ENCODE data around the gene CPNE6.

CPNE6 gene

DNA sequence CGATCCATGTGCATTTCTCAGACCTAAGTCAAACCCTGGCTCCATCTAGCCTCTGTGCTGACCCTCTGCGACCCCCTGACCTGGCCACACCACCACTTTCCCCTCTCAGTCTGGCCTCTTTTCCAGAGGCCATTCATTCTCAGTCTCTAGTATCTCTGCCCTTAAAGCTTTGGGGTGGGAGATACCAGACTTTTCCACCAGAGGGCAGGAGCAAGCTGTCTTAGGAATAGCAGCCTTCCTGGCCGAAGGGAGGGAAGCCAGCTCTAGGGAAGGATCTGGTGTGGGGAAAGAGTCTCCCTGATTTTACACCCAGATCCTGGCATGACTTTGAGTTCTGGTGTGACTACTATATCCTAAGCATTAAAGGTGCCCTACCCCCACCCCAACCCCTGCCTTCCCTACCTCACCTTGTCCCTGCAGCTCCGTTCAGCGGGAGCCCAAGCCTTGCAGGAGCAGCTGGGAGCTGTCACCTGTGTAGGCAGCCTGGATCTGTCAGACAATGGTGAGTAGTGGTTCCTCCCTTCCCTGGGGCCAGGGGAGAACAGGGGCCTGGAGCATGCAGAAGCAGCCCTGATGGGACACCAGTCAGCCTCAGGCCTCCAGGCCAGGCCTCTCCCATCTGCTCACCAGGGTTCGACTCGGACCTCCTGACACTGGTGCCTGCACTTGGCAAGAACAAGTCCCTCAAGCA lies 13.0 kb upstream of the CPNE6 start:
- DNase-seq (ENCODE audit: low spot score), result peak; percentile 66
- TF ChIP-seq, protein P1, sequence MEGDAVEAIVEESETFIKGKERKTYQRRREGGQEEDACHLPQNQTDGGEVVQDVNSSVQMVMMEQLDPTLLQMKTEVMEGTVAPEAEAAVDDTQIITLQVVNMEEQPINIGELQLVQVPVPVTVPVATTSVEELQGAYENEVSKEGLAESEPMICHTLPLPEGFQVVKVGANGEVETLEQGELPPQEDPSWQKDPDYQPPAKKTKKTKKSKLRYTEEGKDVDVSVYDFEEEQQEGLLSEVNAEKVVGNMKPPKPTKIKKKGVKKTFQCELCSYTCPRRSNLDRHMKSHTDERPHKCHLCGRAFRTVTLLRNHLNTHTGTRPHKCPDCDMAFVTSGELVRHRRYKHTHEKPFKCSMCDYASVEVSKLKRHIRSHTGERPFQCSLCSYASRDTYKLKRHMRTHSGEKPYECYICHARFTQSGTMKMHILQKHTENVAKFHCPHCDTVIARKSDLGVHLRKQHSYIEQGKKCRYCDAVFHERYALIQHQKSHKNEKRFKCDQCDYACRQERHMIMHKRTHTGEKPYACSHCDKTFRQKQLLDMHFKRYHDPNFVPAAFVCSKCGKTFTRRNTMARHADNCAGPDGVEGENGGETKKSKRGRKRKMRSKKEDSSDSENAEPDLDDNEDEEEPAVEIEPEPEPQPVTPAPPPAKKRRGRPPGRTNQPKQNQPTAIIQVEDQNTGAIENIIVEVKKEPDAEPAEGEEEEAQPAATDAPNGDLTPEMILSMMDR (IDR thresholded peaks at IDR 0.05; ENCODE audit: extremely low read depth, missing control alignments), result no peak

DNA sequence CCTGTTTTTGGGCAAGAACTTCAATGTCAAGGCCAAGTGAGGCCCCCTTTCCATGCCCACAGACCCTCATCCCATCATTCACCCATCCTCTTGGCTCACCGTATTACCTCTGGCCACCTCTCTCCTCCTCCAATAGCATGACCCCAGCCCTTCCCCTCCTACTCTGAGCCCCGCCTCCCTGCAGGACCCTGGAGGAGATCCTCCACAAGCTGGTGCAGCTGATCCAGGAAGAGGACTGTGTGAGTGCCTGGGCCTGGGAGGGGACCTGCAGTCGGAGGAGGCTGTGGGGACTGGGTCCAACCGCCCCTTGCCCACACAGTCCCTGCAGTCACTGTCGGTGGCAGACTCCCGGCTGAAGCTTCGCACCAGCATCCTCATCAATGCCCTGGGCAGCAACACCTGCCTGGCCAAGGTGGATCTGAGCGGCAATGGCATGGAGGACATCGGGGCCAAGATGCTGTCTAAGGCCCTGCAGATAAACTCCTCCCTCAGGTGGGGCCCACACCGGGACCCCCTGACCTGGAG lies 12.3 kb upstream of the CPNE6 start:
- DNase-seq (ENCODE audit: low spot score), result no peak
- TF ChIP-seq, protein P1 (IDR thresholded peaks at IDR 0.05; ENCODE audit: extremely low read depth, missing control alignments), result no peak

DNA sequence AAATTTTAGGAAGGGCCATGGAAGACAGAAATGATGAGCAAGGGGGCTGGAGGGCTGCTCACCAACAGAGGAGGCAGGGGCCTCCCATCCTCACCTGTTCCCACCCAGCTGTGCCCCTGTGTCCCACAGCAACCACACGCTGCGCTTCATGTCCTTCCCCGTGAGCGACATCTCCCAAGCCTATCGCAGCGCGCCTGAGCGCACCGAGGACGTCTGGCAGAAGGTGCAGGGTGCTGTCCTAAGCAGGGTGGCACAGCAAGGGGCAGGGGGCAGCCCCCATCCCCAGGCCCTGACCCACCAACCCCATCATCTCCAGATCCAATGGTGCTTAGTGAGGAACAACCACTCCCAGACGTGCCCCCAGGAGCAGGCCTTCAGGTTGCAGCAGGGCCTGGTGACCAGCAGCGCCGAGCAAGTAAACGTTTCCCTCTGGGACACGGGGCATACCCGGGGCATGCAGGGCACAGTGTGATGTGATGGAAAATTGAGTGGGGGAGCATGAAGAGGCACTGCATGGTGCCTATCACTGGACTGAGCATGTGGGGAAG lies 11.4 kb upstream of the CPNE6 start:
- DNase-seq (ENCODE audit: low spot score), result no peak
- TF ChIP-seq, protein P1 (IDR thresholded peaks at IDR 0.05; ENCODE audit: extremely low read depth, missing control alignments), result no peak

DNA sequence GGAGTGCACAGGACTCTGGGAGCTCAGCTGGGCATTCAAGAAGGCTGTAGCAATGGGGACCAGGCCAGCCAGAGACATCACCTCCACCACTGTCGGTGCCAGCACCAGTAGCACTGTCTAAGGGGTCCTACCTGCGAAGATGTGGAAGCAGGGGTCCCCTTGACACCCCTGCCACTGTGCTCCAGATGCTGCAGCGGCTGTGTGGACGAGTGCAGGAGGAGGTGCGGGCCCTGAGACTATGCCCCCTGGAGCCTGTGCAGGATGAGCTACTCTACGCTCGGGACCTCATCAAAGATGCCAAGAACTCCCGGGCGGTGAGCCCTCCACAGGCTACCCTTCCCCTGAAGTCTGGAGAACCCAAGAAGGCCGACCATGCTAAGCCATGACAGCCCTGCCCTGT lies 10.9 kb upstream of the CPNE6 start:
- DNase-seq (ENCODE audit: low spot score), result no peak
- TF ChIP-seq, protein P1 (IDR thresholded peaks at IDR 0.05; ENCODE audit: extremely low read depth, missing control alignments), result no peak

DNA sequence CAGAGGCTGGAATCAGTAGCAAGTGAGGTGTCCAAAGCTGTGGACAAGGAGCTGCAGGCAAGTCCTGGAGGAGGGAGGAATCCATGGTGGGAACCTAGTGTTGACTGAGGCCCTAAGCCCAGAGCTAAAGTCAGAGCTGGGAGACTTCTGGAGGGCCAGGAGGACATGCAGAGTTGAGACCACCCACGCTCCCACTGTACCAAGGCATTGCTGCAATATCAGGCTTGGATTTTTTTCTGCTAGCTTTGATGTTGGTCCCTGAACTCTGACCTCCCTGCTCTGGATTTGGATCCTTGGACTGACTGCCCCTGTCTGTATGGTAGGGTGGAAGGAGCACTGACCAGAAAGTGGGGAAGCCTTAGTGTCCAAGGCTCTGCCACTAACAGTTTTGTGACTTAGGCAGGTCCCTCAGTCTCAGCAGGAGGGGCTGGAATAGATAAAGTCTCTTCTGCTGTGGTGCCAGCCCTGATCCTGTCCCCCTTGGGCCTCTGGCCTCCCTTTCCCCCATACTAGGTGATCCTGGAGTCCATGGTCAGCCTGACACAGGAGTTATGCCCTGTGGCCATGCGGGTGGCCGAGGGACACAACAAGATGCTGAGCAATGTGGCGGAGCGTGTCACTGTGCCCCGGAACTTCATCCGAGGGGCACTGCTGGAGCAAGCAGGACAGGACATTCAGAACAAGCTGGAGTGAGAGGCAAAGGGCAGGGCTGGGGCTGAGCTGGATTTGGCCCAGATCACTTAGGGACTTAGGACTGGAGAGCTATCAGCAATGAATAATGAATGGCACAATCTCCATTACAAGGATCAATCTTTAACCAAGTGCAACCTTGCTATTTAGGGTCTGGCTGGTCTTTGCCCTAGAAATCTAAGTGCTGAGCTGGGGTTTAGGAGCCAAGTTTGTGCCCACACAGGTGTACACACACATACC lies 10.1 kb upstream of the CPNE6 start:
- TF ChIP-seq, protein P1 (IDR thresholded peaks at IDR 0.05; ENCODE audit: extremely low read depth, missing control alignments), result no peak
- no peak for DNase-seq (ENCODE audit: low spot score)

DNA sequence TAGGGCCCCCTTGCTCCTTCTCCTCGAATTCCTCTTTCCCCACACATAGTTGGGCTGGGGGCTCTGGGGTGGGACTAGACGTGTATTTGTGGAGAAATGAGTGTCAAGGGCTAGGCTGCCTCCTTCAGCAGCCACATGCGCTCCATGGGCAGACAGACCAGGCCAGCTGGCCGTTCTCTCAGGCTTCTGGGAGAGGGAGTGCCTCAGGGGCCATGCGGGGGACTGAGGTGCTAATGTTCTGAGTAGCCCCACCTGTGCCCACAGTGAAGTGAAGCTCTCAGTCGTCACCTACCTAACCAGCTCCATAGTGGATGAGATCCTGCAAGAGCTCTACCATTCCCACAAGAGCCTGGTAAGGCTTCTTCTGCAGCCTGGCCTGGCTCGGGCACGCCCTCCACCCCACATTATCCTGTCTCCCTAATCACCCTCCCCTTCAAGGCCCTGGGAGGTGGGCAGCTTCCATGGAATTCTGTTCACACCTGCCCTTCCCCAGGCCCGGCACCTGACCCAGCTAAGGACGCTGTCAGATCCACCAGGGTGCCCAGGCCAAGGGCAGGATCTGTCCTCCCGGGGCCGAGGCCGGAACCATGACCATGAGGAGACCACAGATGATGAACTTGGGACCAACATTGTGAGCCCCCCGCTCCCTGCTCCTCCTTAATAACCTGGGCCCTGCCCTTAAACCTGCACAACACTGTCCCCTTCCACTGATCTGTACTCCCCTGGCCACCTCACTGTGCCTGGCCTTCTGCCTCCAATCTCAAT lies 9.0 kb upstream of the CPNE6 start:
- DNase-seq (ENCODE audit: low spot score), result no peak

More for the DNA sequence above, 9.0 kb upstream of the CPNE6 start:
- TF ChIP-seq, protein P1 (IDR thresholded peaks at IDR 0.05; ENCODE audit: extremely low read depth, missing control alignments), result no peak
